GM12873 (cell line): ENCODE results near the gene SAP30BP.

ENCODE experiments used
- CTCF ChIP-seq: IDR thresholded peaks from 2 replicates; pipeline ENCODE4 v1.5.1; 2012; ENCODE audit warnings: low read depth, mild to moderate bottlenecking, moderate library complexity, low read length, control low read depth; ENCODE audit not compliant: insufficient read depth; ENCODE audit errors: missing control alignments

SAP30BP gene

GRCh38 chr17:75704963-75705875 is 38.1 kb downstream of the SAP30BP start:
- no peak for TF ChIP-seq CTCF

- no peak for TF ChIP-seq CTCF
These were observed 39.0 kb downstream of the SAP30BP start for GRCh38 chr17:75706042-75706728.

- TF ChIP-seq CTCF: no peak
These were observed 40.0 kb downstream of the SAP30BP start for GRCh38 chr17:75707079-75707571.

- no peak for TF ChIP-seq CTCF
These were observed 45.3 kb downstream of the SAP30BP start for GRCh38 chr17:75712446-75712845.

GRCh38 chr17:75719732-75720131 is 52.6 kb downstream of the SAP30BP start:
- no peak for TF ChIP-seq CTCF

GRCh38 chr17:75720656-75721462 is 53.7 kb downstream of the SAP30BP start, which contains the start of gene ITGB4:
ITGB4 (plus strand) TSS chr17:75721459; CDS start chr17:75724704, 3,245 bp downstream.
- TF ChIP-seq CTCF: no peak
